ENCODE data around the gene OR56A4.

DNA sequence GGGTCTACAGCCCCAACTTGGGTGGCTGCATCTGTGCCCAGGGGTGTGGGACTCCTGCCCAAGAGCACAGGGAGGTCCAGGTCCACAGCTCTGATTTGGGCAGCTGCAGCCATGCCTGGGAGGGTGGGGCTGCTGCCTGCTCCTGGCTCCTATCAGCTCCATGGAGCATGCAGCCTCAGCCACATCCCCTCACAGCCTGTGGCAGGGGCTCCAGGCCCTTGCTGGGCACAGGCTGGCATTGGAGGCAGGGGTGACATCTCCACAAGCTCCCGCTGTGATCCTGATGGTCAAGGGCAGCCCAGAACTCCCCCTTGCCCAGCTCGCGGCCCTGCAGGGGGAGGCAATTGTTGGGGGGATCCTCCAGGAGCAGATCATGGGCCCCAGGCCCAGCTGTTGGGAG is 6.3 kb upstream of the OR56A4 start:
- TF ChIP-seq POLR2AphosphoS5 (IDR thresholded peaks at IDR 0.05) (no peak), POLR2A (IDR thresholded peaks at IDR 0.05) (no peak), EP300 (IDR thresholded peaks at IDR 0.05) (no peak)
- TF ChIP-seq, protein P1, sequence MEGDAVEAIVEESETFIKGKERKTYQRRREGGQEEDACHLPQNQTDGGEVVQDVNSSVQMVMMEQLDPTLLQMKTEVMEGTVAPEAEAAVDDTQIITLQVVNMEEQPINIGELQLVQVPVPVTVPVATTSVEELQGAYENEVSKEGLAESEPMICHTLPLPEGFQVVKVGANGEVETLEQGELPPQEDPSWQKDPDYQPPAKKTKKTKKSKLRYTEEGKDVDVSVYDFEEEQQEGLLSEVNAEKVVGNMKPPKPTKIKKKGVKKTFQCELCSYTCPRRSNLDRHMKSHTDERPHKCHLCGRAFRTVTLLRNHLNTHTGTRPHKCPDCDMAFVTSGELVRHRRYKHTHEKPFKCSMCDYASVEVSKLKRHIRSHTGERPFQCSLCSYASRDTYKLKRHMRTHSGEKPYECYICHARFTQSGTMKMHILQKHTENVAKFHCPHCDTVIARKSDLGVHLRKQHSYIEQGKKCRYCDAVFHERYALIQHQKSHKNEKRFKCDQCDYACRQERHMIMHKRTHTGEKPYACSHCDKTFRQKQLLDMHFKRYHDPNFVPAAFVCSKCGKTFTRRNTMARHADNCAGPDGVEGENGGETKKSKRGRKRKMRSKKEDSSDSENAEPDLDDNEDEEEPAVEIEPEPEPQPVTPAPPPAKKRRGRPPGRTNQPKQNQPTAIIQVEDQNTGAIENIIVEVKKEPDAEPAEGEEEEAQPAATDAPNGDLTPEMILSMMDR (IDR thresholded peaks at IDR 0.05): no peak
